ENCODE results near the gene LRRC71. TPM values are rescaled to one million over a fixed set of nuclear protein-coding genes. Genes with fewer than 3 reads are reported as not detected.

Gene LRRC71
- total and polyA plus RNA-seq, 2 of the 8 experiments (the other 6 are each of a cell fraction or from before 2014, with no cell fraction given): 0.05 TPM; not detected in 1

- H3K4me1 ChIP-seq (replicated peaks in 1 of 4; ENCODE audit: control insufficient read depth in 3 of 4, insufficient read depth in 4 of 4, low read length in 3 of 4): no peaks in the 10 kb centered on the region
- no peak overlapping the region for H4K5ac ChIP-seq (ENCODE audit: insufficient read length, low read depth, low read length)
- FAIRE-seq (no peak), DNase-seq (ENCODE audit: low read depth in 1 of 2, low spot score in 2 of 2) (no peak)
- H3K4me2 ChIP-seq (ENCODE audit: insufficient read depth in 1 of 2, low read depth in 2 of 2, low read length in 2 of 2): no peak overlapping the region
- H4K8ac ChIP-seq (ENCODE audit: extremely low read depth, insufficient read depth, low read length): no peak overlapping the region
- no peak overlapping the region for H3K4ac ChIP-seq (replicated peaks; ENCODE audit: insufficient read length, low read depth, low read length)
- H3K18ac ChIP-seq (ENCODE audit: extremely low read depth, low read length): no peak overlapping the region
- ChIA-PET POLR2A (ENCODE audit: partially characterized antibody) (no interaction called here), CTCF (ENCODE audit: partially characterized antibody) (interaction anchor here (0.9 to 3.3 kb wide), 9 partner anchors 10 to 199 kb away, joined by 3 to 11 read pairs (median 6); no protein-coding TSS in a partner anchor)
- H3K9ac ChIP-seq (replicated peaks in 1 of 4; ENCODE audit: extremely low read depth in 1 of 4, low read depth in 3 of 4, low read length in 3 of 4): no peak overlapping the region
- no peaks in the 10 kb centered on the region for H3K9me3 ChIP-seq (ENCODE audit: insufficient read depth in 2 of 2, low read depth in 1 of 2, low read length in 1 of 2)
- H3K27ac ChIP-seq (ENCODE audit: low read depth, low read length): no peak overlapping the region
- no peak overlapping the region for H3K23ac ChIP-seq (ENCODE audit: insufficient read length)
- H3K27me3 ChIP-seq (replicated peaks in 1 of 4; ENCODE audit: control insufficient read depth in 3 of 4, extremely low read depth in 1 of 4, insufficient read depth in 3 of 4, low read length in 3 of 4): no peaks in the 10 kb centered on the region
- no peak overlapping the region for H3K4me3 ChIP-seq (ENCODE audit: extremely low read depth in 1 of 4, insufficient read depth in 2 of 4, low read depth in 3 of 4, low read length in 4 of 4)
- H4K91ac ChIP-seq (replicated peaks; ENCODE audit: insufficient read length, low read length): no peak overlapping the region
- no peaks in the 10 kb centered on the region for H3K23me2 ChIP-seq (ENCODE audit: low read depth, low read length)
- 87% methylated on average over 3 of the region's 3 CpGs; no CpG with 5 or more reads in 1 of the 2 experiments for WGBS, 2 experiments (ENCODE audit: extremely low coverage in 1 of 2, insufficient coverage in 1 of 2, insufficient read length in 1 of 2, insufficient replicate concordance in 2 of 2, low coverage in 1 of 2, low lambda C conversion rate in 2 of 2, missing lambda C conversion rate in 1 of 2)
- H3K36me3 ChIP-seq (ENCODE audit: control insufficient read depth in 2 of 4, insufficient read depth in 4 of 4, low read length in 3 of 4): peaks cover 19 to 68% (median 51%) of the 10 kb centered on the region in 4 experiments; a peak in 7 of 8 replicates
- no peaks in the 10 kb centered on the region for H4K20me1 ChIP-seq (replicated peaks in 1 of 2; ENCODE audit: control insufficient read depth in 1 of 2, insufficient read depth in 2 of 2, low read length in 2 of 2)
- no peak overlapping the region for H2BK5ac ChIP-seq (ENCODE audit: low read depth, low read length)
- H3K14ac ChIP-seq (ENCODE audit: insufficient read length): no peak overlapping the region
- no peak overlapping the region for H2BK15ac ChIP-seq (ENCODE audit: low read length)
- H3K79me2 ChIP-seq (ENCODE audit: control insufficient read depth in 1 of 2, insufficient read depth in 2 of 2, low read length in 2 of 2): no peaks in the 10 kb centered on the region
- no peaks in the 10 kb centered on the region for H3K79me1 ChIP-seq (ENCODE audit: low read depth, low read length)
- H2AK5ac ChIP-seq (ENCODE audit: low read depth, low read length): no peak overlapping the region
- H2BK20ac ChIP-seq (ENCODE audit: low read length): no peak overlapping the region
- H2BK12ac ChIP-seq (ENCODE audit: low read depth, low read length): no peak overlapping the region
- no peak overlapping the region for H3K56ac ChIP-seq (replicated peaks; ENCODE audit: insufficient read length, low read depth, low read length)
- H2BK120ac ChIP-seq (replicated peaks; ENCODE audit: low read depth, low read length): no peak overlapping the region
- no peak overlapping the region for H2AFZ ChIP-seq (ENCODE audit: low read length)
- TF ChIP-seq TBP (IDR thresholded peaks at IDR 0.05; ENCODE audit: low read depth, low read length): no peak
- TF ChIP-seq JUN (IDR thresholded peaks at IDR 0.05; ENCODE audit: low read depth, low read length): no peak
- TF ChIP-seq RXRA (IDR thresholded peaks at IDR 0.05; ENCODE audit: insufficient read depth, low read depth, low read length): no peak
- TF ChIP-seq SIRT6 (IDR thresholded peaks at IDR 0.05; ENCODE audit: low read length): no peak
- TF ChIP-seq JUND (IDR thresholded peaks at IDR 0.05; ENCODE audit: low read length): no peak
- no peak for TF ChIP-seq BCL11A (IDR thresholded peaks at IDR 0.05; ENCODE audit: low read depth in 2 of 2, low read length in 2 of 2)
- no peak for TF ChIP-seq NANOG (IDR thresholded peaks at IDR 0.05; ENCODE audit: insufficient read depth, low read depth, low read length, poor library complexity, severe bottlenecking)
- TF ChIP-seq SRF (IDR thresholded peaks at IDR 0.05; ENCODE audit: low read depth, low read length): no peak
- TF ChIP-seq HDAC6 (IDR thresholded peaks at IDR 0.05; ENCODE audit: low read depth, low read length): no peak
- TF ChIP-seq CTBP2 (IDR thresholded peaks at IDR 0.05; ENCODE audit: borderline replicate concordance, insufficient read depth, insufficient read length, low read length): no peak
- TF ChIP-seq HDAC2 (IDR thresholded peaks at IDR 0.05; ENCODE audit: borderline replicate concordance in 1 of 2, low read depth in 2 of 2, low read length in 2 of 2): no peak
- no peak for TF ChIP-seq MAFK (IDR thresholded peaks at IDR 0.05; ENCODE audit: low read depth, low read length)
- TF ChIP-seq EP300 (IDR thresholded peaks at IDR 0.05; ENCODE audit: borderline replicate concordance in 1 of 2, low read depth in 2 of 2, low read length in 2 of 2): no peak
- no peak for TF ChIP-seq CHD1 (IDR thresholded peaks at IDR 0.05; ENCODE audit: low read depth, low read length)
Observed at GRCh38 chr1:156957634-156958033, 37.2 kb downstream of the LRRC71 start.
